ENCODE data around the gene MSI1. TPM values are rescaled to one million over a fixed set of nuclear protein-coding genes. Genes with fewer than 3 reads are reported as not detected.
"Not testable (repeated sequence)": the region's sequence is repeated elsewhere in the genome, so short reads cannot be mapped to it uniquely, and the experiment has no call there.

Gene MSI1
- total and polyA plus RNA-seq, 7 experiments from 2014 or later = not detected

GRCh38 chr12:120337730-120338129 lies 31.2 kb downstream of the MSI1 start:
- ChIA-PET POLR2A (no interaction called here), CTCF (no interaction called here)
- H3K4me3 Mint-ChIP-seq = no peak overlapping the region
- no peak overlapping the region for H3K4me3 ChIP-seq (ENCODE audit: low read length)
- no peaks in the 10 kb centered on the region for H3K4me1 ChIP-seq (ENCODE audit: control insufficient read depth in 2 of 2, insufficient read depth in 2 of 2, low read length in 2 of 2)
- peaks cover 0 to 15% (median 5%) of the 10 kb centered on the region in 5 donors for H3K27me3 Mint-ChIP-seq
- no peak for DNase-seq
- H3K27ac ChIP-seq (ENCODE audit: low read depth, low read length) = no peak overlapping the region
- H3K27ac Mint-ChIP-seq = no peak overlapping the region
- H3K27me3 ChIP-seq (ENCODE audit: control insufficient read depth in 2 of 2, insufficient read depth in 2 of 2, low read length in 2 of 2) = no peaks in the 10 kb centered on the region
- ATAC-seq = no peak
- H3K36me3 Mint-ChIP-seq = peaks cover 0 to 10% (median 9%) of the 10 kb centered on the region in 5 donors
- H3K36me3 ChIP-seq (ENCODE audit: control insufficient read depth in 2 of 3, insufficient read depth in 3 of 3, low read length in 3 of 3) = no peaks in the 10 kb centered on the region
- peaks cover 0 to 5% (median 0%) of the 10 kb centered on the region in 7 donors for H3K4me1 Mint-ChIP-seq
- peaks cover 0 to 29% (median 16%) of the 10 kb centered on the region in 11 donors for H3K9me3 Mint-ChIP-seq
- peaks cover 0 to 14% (median 0%) of the 10 kb centered on the region in 3 experiments for H3K9me3 ChIP-seq (ENCODE audit: control insufficient read depth in 2 of 3, low read length in 3 of 3)
- intact Hi-C loops (cut with micrococcal nuclease) = no loop called here

GRCh38 chr12:120336392-120336791 lies 32.6 kb downstream of the MSI1 start:
- DNase-seq; H3K27me3 ChIP-seq (ENCODE audit: control insufficient read depth in 2 of 2, insufficient read depth in 2 of 2, low read length in 2 of 2); H3K4me3 ChIP-seq (ENCODE audit: low read length); H3K27ac ChIP-seq (ENCODE audit: low read depth, low read length); H3K4me1 Mint-ChIP-seq; intact Hi-C loops (cut with micrococcal nuclease); POLR2A ChIA-PET; H3K4me3 Mint-ChIP-seq; H3K27ac Mint-ChIP-seq; H3K4me1 ChIP-seq (ENCODE audit: control insufficient read depth in 2 of 2, insufficient read depth in 2 of 2, low read length in 2 of 2); H3K36me3 ChIP-seq (ENCODE audit: control insufficient read depth in 2 of 3, insufficient read depth in 3 of 3, low read length in 3 of 3); ATAC-seq; CTCF ChIA-PET: not testable (repeated sequence)
- H3K27me3 Mint-ChIP-seq = peaks cover 0 to 12% (median 8%) of the 10 kb centered on the region in 5 donors
- H3K36me3 Mint-ChIP-seq = peaks cover 0 to 10% (median 9%) of the 10 kb centered on the region in 5 donors
- H3K9me3 Mint-ChIP-seq = peaks cover 0 to 29% (median 16%) of the 10 kb centered on the region in 11 donors
- peaks cover 0 to 14% (median 0%) of the 10 kb centered on the region in 3 experiments for H3K9me3 ChIP-seq (ENCODE audit: control insufficient read depth in 2 of 3, low read length in 3 of 3)

- H3K27ac Mint-ChIP-seq; H3K4me1 ChIP-seq (ENCODE audit: control insufficient read depth in 2 of 2, insufficient read depth in 2 of 2, low read length in 2 of 2); CTCF ChIA-PET; H3K4me3 ChIP-seq (ENCODE audit: low read length); ATAC-seq; H3K36me3 ChIP-seq (ENCODE audit: control insufficient read depth in 2 of 3, insufficient read depth in 3 of 3, low read length in 3 of 3); H3K27me3 ChIP-seq (ENCODE audit: control insufficient read depth in 2 of 2, insufficient read depth in 2 of 2, low read length in 2 of 2); intact Hi-C loops (cut with micrococcal nuclease); H3K4me3 Mint-ChIP-seq; H3K4me1 Mint-ChIP-seq; H3K27ac ChIP-seq (ENCODE audit: low read depth, low read length): not testable (repeated sequence)
- DNase-seq = peak in 1 of 9 donors; percentile 26
- Mint-ChIP-seq H3K36me3 (peaks cover 0 to 10% (median 9%) of the 10 kb centered on the region in 5 donors), H3K9me3 (peaks cover 0 to 29% (median 16%) of the 10 kb centered on the region in 11 donors), H3K27me3 (peaks cover 0 to 10% (median 4%) of the 10 kb centered on the region in 5 donors)
- peaks cover 0 to 14% (median 0%) of the 10 kb centered on the region in 3 experiments for H3K9me3 ChIP-seq (ENCODE audit: control insufficient read depth in 2 of 3, low read length in 3 of 3)
- POLR2A ChIA-PET = interaction anchor here (0.7 kb wide), 1 partner anchor 132 kb away, joined by 3 read pairs; no protein-coding TSS in a partner anchor
Measured at GRCh38 chr12:120335447-120335846, 33.5 kb downstream of the MSI1 start.

GRCh38 chr12:120332523-120332922 lies 36.4 kb downstream of the MSI1 start:
- ChIA-PET CTCF (interaction anchor here (0.5 kb wide), 1 partner anchor 1735 kb away, joined by 3 read pairs; no protein-coding TSS in a partner anchor), POLR2A (no interaction called here)
- intact Hi-C loops (cut with micrococcal nuclease) = no loop called here

GRCh38 chr12:120332041-120332440 lies 36.9 kb downstream of the MSI1 start:
- ChIA-PET CTCF (no interaction called here), POLR2A (no interaction called here)
- Mint-ChIP-seq H3K27me3 (peaks cover 0 to 9% (median 0%) of the 10 kb centered on the region in 5 donors), H3K4me1 (peaks cover 0 to 5% (median 0%) of the 10 kb centered on the region in 7 donors), H3K36me3 (peaks cover 0 to 5% (median 0%) of the 10 kb centered on the region in 5 donors), H3K4me3 (no peak overlapping the region), H3K9me3 (peaks cover 0 to 13% (median 5%) of the 10 kb centered on the region in 11 donors), H3K27ac (no peak overlapping the region)
- no peaks in the 10 kb centered on the region for H3K27me3 ChIP-seq (ENCODE audit: control insufficient read depth in 2 of 2, insufficient read depth in 2 of 2, low read length in 2 of 2)
- DNase-seq = no peak
- no peak for ATAC-seq
- intact Hi-C loops (cut with micrococcal nuclease) = no loop called here
- H3K27ac ChIP-seq (ENCODE audit: low read depth, low read length) = no peak overlapping the region
- H3K9me3 ChIP-seq (ENCODE audit: control insufficient read depth in 2 of 3, low read length in 3 of 3) = peaks cover 0 to 8% (median 0%) of the 10 kb centered on the region in 3 experiments
- no peaks in the 10 kb centered on the region for H3K36me3 ChIP-seq (ENCODE audit: control insufficient read depth in 2 of 3, insufficient read depth in 3 of 3, low read length in 3 of 3)
- no peaks in the 10 kb centered on the region for H3K4me1 ChIP-seq (ENCODE audit: control insufficient read depth in 2 of 2, insufficient read depth in 2 of 2, low read length in 2 of 2)
- no peak overlapping the region for H3K4me3 ChIP-seq (ENCODE audit: low read length)

More at GRCh38 chr12:120332523-120332922, 36.4 kb downstream of the MSI1 start:
- Mint-ChIP-seq H3K4me1 (peaks cover 0 to 5% (median 0%) of the 10 kb centered on the region in 7 donors), H3K27me3 (peaks cover 0 to 7% (median 0%) of the 10 kb centered on the region in 5 donors), H3K27ac (no peak overlapping the region), H3K9me3 (peaks cover 0 to 17% (median 7%) of the 10 kb centered on the region in 11 donors), H3K36me3 (peaks cover 0 to 7% (median 3%) of the 10 kb centered on the region in 5 donors), H3K4me3 (no peak overlapping the region)
- H3K4me3 ChIP-seq (ENCODE audit: low read length) = no peak overlapping the region
- no peaks in the 10 kb centered on the region for H3K36me3 ChIP-seq (ENCODE audit: control insufficient read depth in 2 of 3, insufficient read depth in 3 of 3, low read length in 3 of 3)
- ATAC-seq = no peak
- no peaks in the 10 kb centered on the region for H3K4me1 ChIP-seq (ENCODE audit: control insufficient read depth in 2 of 2, insufficient read depth in 2 of 2, low read length in 2 of 2)
- H3K9me3 ChIP-seq (ENCODE audit: control insufficient read depth in 2 of 3, low read length in 3 of 3) = peaks cover 0 to 10% (median 0%) of the 10 kb centered on the region in 3 experiments
- no peak overlapping the region for H3K27ac ChIP-seq (ENCODE audit: low read depth, low read length)
- H3K27me3 ChIP-seq (ENCODE audit: control insufficient read depth in 2 of 2, insufficient read depth in 2 of 2, low read length in 2 of 2) = no peaks in the 10 kb centered on the region
- DNase-seq = no peak

GRCh38 chr12:120331390-120331789 lies 37.6 kb downstream of the MSI1 start:
- no peak for ATAC-seq

More at GRCh38 chr12:120331390-120331789, 37.6 kb downstream of the MSI1 start:
- DNase-seq = no peak
- H3K27ac ChIP-seq (ENCODE audit: low read depth, low read length) = no peak overlapping the region
- H3K9me3 ChIP-seq (ENCODE audit: control insufficient read depth in 2 of 3, low read length in 3 of 3) = peaks cover 0 to 1% (median 0%) of the 10 kb centered on the region in 3 experiments
- H3K4me3 ChIP-seq (ENCODE audit: low read length) = no peak overlapping the region
- H3K36me3 Mint-ChIP-seq = peaks cover 0 to under 1% (median 0%) of the 10 kb centered on the region in 5 donors
- H3K27me3 ChIP-seq (ENCODE audit: control insufficient read depth in 2 of 2, insufficient read depth in 2 of 2, low read length in 2 of 2) = no peaks in the 10 kb centered on the region
- intact Hi-C loops (cut with micrococcal nuclease) = no loop called here
- no peaks in the 10 kb centered on the region for H3K4me1 ChIP-seq (ENCODE audit: control insufficient read depth in 2 of 2, insufficient read depth in 2 of 2, low read length in 2 of 2)
- H3K9me3 Mint-ChIP-seq = peaks cover 0 to 7% (median 3%) of the 10 kb centered on the region in 11 donors
- H3K27me3 Mint-ChIP-seq = peaks cover 0 to 9% (median 0%) of the 10 kb centered on the region in 5 donors
- H3K4me1 Mint-ChIP-seq = peaks cover 0 to 5% (median 0%) of the 10 kb centered on the region in 7 donors
- H3K4me3 Mint-ChIP-seq = no peak overlapping the region
- H3K36me3 ChIP-seq (ENCODE audit: control insufficient read depth in 2 of 3, insufficient read depth in 3 of 3, low read length in 3 of 3) = no peaks in the 10 kb centered on the region
- POLR2A ChIA-PET = interaction anchor here (0.8 kb wide), 1 partner anchor 1184 kb away, joined by 3 read pairs; no protein-coding TSS in a partner anchor
- H3K27ac Mint-ChIP-seq = no peak overlapping the region
- CTCF ChIA-PET = no interaction called here

Data from naive thymus-derived CD4-positive, alpha-beta T cell (primary cell).